Activated CD4-positive, alpha-beta T cell treated with anti-CD3 and anti-CD28 coated beads, Interleukin-2, amount 10 ng/mL, durations not matched to agents 24 days and 14 days (primary cell): ENCODE measurements around the gene GABRB3. TPM values are rescaled to one million over a fixed set of nuclear protein-coding genes. Genes with fewer than 3 reads are reported as not detected.

Experiments used
- DNase-seq: peaks from one replicate; pipeline ENCODE4 v3.0.0; 2022
- H3K27ac Mint-ChIP-seq: one replicate; pipeline ENCODE4 v1.8.0; 2022; ENCODE audit warnings: mild to moderate bottlenecking, mixed read lengths
- H3K27me3 Mint-ChIP-seq: one replicate; pipeline ENCODE4 v1.8.0; 2022; ENCODE audit warnings: mixed read lengths
- H3K36me3 Mint-ChIP-seq: one replicate; pipeline ENCODE4 v1.8.0; 2022; ENCODE audit warnings: low read depth, mild to moderate bottlenecking, mixed read lengths
- H3K4me1 Mint-ChIP-seq: one replicate; pipeline ENCODE4 v1.8.0; 2021; ENCODE audit warnings: mixed read lengths
- H3K4me3 Mint-ChIP-seq: one replicate; pipeline ENCODE4 v1.8.0; 2022; ENCODE audit warnings: mild to moderate bottlenecking, moderate library complexity, mixed read lengths
- H3K9me3 Mint-ChIP-seq: one replicate; pipeline ENCODE4 v1.8.0; 2021; ENCODE audit warnings: mixed read lengths
- intact Hi-C: fragments of 100-400 bp; cut with micrococcal nuclease; formaldehyde crosslinking; loops from one replicate; pipeline ENCODE4 v1.15.1; 2023
- total RNA-seq: library from RNA; stranded (reverse); gene quantifications from 2 replicates; pipeline ENCODE4 v1.2.3, GENCODE V29; 2022

The GABRB3 gene
- total RNA-seq: not detected in 2 replicates

DNA sequence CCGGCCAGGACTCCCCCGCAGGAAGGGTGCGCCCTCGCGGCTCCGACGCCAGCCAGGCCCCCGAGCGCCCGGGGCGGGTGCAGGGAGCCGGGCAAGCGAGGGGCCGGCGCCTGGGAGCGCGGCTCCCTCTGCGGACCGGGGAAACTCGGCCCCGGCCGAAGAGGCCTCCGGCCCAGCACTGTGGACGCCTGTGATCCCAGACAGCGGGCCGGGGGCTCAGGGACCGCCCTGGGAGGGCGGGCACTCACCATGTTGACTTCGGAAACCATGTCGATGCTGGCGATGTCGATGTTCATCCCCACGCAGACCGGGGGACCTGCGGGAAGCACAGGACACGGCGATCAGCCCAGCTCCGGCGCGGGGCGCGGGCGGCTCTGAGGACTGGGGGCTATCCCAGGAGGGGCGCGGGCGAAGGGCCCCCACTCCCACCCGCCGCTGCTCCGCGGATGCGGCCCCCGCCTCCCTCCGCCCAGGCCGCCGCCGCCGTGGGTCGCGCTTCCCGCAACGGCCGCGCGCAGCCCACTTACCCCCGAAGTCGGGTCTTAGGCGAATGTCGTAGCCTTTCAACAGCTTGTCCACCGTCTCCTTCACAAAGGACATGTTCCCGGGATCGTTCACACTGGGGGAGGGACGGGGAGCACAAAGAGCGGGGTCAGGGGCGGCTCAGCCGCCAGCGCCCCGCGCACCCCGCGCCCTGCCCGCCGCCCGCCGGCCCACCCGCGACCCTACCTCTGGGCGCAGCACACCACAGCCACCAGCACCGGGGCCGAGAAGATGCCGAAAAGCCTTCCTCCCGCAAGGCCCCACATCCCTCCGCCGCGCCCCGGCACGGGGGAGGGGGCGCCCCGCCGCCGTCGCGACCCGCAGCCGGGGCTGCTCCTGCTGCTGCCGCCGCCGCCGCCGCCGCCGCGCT lies at the start of gene GABRB3:
Gene GABRB3 (minus strand): TSS at position 913 of the 913 bp plus-strand sequence.
- no peak for DNase-seq
- no peaks in the 10 kb centered on the region for H3K4me1 Mint-ChIP-seq
- H3K27me3 Mint-ChIP-seq: peaks cover 22% of the 10 kb centered on the region
- intact Hi-C loops: no loop called here
- H3K36me3 Mint-ChIP-seq: no peaks in the 10 kb centered on the region
- H3K9me3 Mint-ChIP-seq: no peaks in the 10 kb centered on the region
- no peak within 1 kb of the TSS for H3K27ac Mint-ChIP-seq
- no peak within 1 kb of the TSS for H3K4me3 Mint-ChIP-seq

DNA sequence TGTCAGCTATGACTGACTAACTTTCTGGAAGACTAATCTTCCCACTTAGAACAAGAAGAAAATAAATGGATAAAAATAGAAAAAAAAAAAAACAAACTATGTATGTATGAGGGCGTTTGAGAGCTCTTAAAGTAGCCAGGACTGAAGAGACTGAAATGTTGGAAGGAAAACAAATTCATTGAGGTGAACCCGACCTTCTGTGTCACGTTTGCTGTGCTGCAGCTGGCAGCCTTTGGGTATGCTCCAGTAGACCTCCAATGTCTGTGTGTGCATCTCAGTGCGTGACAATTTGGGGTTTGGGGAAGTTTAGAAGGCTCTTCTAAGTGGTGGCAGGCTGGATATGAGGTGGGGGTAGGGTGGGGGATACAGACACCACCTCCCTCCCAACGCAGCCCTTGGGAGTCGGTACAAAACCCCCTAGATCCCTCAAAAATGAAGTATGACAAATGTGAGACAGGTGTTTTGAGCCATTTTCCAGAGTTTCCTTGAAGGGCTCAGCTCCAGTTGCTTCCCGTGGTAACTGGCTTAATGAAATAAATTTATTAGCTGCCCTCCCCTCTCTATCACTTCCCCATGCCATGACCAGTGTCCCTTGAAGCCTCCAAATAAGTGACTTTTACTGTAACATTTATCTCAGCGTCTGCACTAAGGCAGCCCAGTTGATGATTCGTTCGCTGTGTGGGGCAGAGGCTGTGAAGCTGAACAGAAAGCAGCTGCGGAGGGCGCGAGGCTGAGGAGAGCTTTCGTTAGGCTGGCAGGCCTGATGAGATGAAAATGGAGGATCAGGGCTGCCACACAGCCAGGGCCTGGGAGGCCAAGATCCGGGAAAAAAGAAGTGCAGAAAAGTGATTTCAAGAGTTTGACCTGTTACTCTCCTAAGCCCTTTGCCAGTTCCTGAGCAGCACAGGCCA lies 34.9 kb upstream of the GABRB3 start:
- no peak for DNase-seq
- H3K27ac Mint-ChIP-seq: no peak overlapping the region
- intact Hi-C loops: no loop called here
- H3K4me3 Mint-ChIP-seq: no peak overlapping the region
- H3K9me3 Mint-ChIP-seq: peaks cover 10% of the 10 kb centered on the region
- H3K27me3 Mint-ChIP-seq: no peaks in the 10 kb centered on the region
- H3K36me3 Mint-ChIP-seq: no peaks in the 10 kb centered on the region
- no peaks in the 10 kb centered on the region for H3K4me1 Mint-ChIP-seq

DNA sequence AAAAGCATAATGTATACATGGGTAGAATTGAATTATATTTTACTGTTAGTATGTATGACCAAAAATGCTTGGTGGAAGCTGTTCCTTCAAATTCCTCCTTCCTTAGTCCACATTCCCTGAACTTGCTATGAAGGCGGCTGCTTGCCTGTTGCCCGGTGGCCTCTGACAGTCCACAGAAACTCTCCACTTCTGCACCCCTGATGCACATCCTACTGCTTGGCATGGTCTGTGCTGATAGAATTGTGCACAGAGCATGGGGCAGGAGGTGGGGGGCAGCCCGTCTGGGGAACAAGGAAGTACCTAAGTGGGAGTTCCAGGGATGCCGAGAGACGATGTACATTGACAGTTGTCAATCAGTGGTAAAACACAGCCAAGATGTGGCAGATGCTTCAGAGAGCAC lies 33.7 kb upstream of the GABRB3 start:
- DNase-seq: no peak
- Mint-ChIP-seq H3K36me3 (no peaks in the 10 kb centered on the region), H3K4me3 (no peak overlapping the region), H3K4me1 (no peaks in the 10 kb centered on the region), H3K27me3 (no peaks in the 10 kb centered on the region), H3K9me3 (peaks cover 10% of the 10 kb centered on the region), H3K27ac (no peak overlapping the region)
- intact Hi-C loops: no loop called here

DNA sequence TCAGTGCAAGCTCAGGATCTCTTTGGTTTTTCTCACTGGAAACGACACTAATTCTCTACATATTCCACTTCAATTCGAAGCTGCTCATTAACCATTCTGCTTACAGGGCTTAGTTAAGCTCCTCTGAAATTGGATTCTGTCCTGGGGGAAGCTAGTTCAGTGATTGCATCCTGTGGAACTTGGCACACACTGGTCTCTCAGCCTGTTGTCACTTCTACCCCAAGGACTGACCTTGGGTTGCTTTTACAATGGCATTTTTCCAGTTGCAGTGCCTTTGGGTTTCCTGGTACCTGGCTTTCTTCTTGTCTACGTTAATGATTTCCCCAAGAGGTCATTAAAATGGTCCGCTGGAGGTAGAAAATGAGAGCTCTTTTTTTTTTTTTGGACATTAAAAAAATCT lies 33.3 kb upstream of the GABRB3 start:
- no peak overlapping the region for H3K27ac Mint-ChIP-seq
- H3K36me3 Mint-ChIP-seq: no peaks in the 10 kb centered on the region
- peaks cover 10% of the 10 kb centered on the region for H3K9me3 Mint-ChIP-seq
- intact Hi-C loops: no loop called here
- no peaks in the 10 kb centered on the region for H3K27me3 Mint-ChIP-seq
- no peak for DNase-seq
- no peaks in the 10 kb centered on the region for H3K4me1 Mint-ChIP-seq
- H3K4me3 Mint-ChIP-seq: no peak overlapping the region

DNA sequence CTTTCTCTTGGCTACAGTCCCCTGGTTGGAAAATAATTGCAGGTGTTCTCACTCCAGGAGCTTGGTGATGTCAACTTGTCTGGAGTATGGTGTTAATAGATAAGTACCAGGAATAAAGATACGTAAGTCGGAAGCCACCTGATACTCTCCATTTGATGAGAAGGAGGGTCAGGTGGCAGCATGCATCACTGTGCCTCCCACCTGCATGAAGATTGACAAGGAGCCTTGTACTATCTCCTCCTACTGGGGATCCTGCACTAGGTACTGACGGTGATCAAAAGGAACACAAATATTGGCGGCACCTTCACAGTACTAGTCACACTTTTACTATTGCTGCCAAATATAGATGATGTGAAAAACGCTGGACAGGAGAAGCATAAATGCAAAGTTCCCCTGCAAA lies 32.6 kb upstream of the GABRB3 start:
- H3K9me3 Mint-ChIP-seq: peaks cover 10% of the 10 kb centered on the region
- no peak for DNase-seq
- no peaks in the 10 kb centered on the region for H3K27me3 Mint-ChIP-seq
- H3K4me1 Mint-ChIP-seq: no peaks in the 10 kb centered on the region
- H3K4me3 Mint-ChIP-seq: no peak overlapping the region
- H3K36me3 Mint-ChIP-seq: no peaks in the 10 kb centered on the region
- intact Hi-C loops: no loop called here
- H3K27ac Mint-ChIP-seq: no peak overlapping the region

DNA sequence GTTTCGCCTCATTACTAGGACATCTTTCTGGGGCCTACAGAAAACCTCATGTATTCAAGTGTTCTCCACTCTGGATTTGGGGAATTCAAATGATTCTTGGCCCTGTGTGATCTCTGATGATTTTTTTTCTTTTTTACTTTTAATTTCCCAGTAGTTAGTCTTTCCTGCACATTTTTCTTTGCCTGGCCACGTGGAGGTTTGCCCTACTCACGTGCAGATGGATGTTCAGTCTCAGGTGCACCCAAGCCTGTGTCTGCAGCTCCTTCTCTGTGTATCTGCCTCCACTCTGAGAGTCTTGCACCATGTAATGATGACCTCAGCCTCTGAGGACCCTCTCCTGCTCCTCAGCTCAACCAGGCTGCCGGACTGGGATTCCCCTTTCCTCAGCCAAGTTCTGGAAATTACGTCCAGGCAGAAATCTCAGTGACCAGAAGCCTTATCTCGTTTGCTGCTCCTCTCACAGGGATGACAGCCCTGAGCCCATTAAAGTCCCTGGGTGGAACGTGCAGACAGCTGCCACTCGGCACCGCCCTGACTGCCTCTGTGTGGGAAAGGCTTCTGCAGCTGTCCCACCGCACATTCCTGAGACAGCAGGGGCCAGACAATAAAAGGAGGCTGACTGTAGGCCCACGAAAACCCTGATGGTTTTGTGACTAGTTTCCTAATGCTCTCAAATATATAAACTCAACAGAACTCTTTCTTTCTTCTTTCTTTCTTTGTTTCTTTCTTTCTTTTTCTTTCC lies 31.4 kb upstream of the GABRB3 start:
- Mint-ChIP-seq H3K27ac (no peak overlapping the region), H3K4me1 (no peaks in the 10 kb centered on the region), H3K9me3 (peaks cover 10% of the 10 kb centered on the region), H3K36me3 (no peaks in the 10 kb centered on the region), H3K27me3 (no peaks in the 10 kb centered on the region), H3K4me3 (no peak overlapping the region)
- no peak for DNase-seq
- intact Hi-C loops: no loop called here

DNA sequence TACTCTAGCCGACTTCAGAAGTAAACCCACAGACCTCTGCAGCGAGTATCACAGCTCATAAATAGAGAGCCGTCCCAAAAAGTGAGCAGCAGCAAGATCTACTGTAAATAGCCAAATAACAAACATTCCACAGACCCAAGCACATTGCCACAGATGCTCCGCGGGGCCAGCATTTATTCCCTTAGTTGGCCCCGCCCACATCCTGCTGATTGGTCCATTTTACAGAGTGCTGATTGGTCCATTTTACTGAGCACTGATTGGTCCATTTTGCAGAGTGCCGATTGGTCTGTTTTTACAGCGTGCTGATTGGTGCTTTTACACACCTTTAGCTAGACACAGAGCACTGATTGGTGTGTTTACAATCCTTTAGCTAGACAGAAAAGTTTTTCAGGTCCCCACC lies 17.3 kb upstream of the GABRB3 start:
- no peaks in the 10 kb centered on the region for H3K27me3 Mint-ChIP-seq
- DNase-seq: no peak

DNA sequence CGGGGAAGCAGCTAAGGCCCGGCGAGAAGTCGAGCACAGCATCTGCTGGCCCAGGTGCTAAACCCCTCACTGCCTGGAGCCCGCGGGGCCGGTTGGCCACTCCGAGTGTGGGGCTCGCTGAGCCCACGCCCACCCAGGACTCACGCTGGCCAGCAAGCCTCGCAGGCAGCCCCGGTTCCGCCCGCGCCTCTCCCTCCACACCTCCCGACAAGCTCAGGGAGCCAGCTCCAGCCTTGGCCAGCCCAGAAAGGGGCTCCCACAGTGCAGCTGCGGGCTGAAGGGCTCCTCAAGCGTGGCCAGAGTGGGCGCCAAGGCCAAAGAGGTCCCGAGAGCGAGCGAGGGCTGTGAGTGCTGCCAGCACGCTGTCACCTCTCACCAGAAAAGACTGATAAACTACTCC lies 8.9 kb upstream of the GABRB3 start:
- H3K27ac Mint-ChIP-seq: no peak overlapping the region
- intact Hi-C loops: no loop called here
- H3K4me3 Mint-ChIP-seq: no peak overlapping the region
- peaks cover 8% of the 10 kb centered on the region for H3K9me3 Mint-ChIP-seq
- no peak for DNase-seq
- H3K4me1 Mint-ChIP-seq: no peaks in the 10 kb centered on the region
- H3K36me3 Mint-ChIP-seq: no peaks in the 10 kb centered on the region
- H3K27me3 Mint-ChIP-seq: no peaks in the 10 kb centered on the region

More for the DNA sequence above, 17.3 kb upstream of the GABRB3 start:
- Mint-ChIP-seq H3K4me3 (no peak overlapping the region), H3K4me1 (no peaks in the 10 kb centered on the region), H3K36me3 (no peaks in the 10 kb centered on the region), H3K9me3 (peaks cover 3% of the 10 kb centered on the region), H3K27ac (no peak overlapping the region)
- intact Hi-C loops: no loop called here

DNA sequence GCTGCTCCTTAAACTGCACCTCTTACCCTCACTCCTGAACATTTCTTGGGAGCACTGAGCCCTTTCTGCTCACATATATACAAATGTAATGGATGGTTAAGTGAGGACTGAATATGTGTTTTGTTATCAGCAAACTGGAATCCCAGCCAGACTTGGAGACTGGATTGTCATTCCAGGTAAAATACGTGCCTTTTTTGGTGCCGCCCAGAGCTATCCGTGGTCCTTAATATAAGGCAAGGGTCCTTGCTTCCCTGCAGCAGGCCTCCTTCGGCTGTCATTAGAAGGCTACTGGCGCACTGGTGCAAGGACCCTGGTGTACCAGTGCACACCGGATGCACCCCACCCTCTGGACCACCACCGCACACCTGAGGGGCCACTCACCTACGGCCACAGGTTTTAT lies 1.1 kb upstream of the GABRB3 start:
- Mint-ChIP-seq H3K4me3 (no peak overlapping the region), H3K9me3 (no peaks in the 10 kb centered on the region), H3K36me3 (no peaks in the 10 kb centered on the region), H3K4me1 (no peaks in the 10 kb centered on the region), H3K27me3 (peaks cover 22% of the 10 kb centered on the region), H3K27ac (no peak overlapping the region)
- intact Hi-C loops: no loop called here
- no peak for DNase-seq

DNA sequence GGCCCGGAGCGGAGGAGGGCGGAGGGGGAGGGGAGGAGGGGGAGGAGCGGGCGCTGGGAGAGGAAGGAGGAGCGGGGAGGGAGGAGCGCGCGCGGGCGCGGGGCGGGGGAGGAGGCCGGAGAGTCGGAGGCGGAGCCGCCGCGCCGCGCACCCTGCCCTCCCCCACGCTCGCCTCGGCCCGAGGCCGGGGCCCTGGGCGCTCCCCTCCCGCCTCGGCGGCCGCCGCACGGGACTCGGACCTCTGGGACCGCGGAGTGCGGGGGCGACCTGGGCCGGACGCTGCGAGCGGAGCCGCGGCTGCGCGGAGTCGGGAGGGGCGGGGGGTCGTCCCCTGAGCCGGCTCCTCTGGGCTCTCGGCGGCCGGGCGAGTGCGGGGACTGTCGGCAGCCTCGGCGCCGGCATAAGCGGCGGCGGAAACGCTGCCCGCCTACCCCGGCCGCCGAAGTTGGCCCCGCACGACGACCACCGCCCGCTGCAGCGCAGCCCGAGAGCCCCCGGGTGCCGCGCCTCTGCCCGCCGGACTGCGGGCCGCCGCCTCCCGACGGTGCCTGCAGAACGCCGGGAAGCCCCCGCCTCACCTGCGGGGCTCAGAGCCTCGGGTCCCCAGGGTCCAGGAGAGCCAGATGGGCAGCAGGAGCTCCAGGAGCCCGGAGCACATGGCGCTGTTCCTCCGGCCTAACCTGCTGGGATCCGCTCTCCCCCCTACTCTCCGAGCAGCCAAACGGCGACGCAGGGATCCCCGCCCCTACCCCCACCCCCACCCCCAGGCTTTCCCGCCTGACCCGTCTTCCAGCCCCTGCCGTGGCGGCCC lies 406 bp upstream of the GABRB3 start:
- no peak for DNase-seq
- Mint-ChIP-seq H3K4me3 (no peak overlapping the region), H3K36me3 (no peaks in the 10 kb centered on the region), H3K4me1 (no peaks in the 10 kb centered on the region), H3K27ac (no peak overlapping the region), H3K27me3 (peaks cover 22% of the 10 kb centered on the region), H3K9me3 (no peaks in the 10 kb centered on the region)
- intact Hi-C loops: no loop called here

DNA sequence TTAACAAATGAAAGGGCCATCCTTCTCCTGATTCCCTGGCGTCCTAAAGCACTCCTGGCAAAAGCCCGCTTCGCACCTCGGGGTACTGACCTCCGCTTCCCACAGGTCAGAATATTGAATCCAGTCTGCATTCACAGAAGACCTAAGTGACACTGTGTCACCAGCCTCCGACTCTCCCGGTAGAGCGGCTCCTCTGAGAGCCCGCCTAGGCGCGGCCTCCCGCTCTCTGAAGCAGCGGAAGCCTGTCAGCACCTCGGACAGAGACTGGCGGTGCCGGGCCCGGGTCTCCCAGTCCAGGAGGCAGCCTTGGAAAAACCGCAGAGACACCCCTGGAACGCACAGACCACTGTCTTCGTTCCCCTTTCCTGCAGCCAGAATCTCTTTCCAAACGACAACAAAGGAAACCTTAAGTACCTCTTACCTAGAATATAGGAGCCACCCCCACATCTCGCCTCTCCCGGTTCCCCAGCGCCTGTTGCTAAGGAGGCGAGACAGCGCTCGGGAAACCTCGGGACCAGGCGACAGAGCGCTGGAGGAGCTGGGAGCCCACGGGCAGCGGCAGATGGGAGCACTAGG lies 1.2 kb downstream of the GABRB3 start:
- DNase-seq: no peak
- Mint-ChIP-seq H3K27ac (no peak overlapping the region), H3K4me3 (no peak overlapping the region), H3K36me3 (no peaks in the 10 kb centered on the region), H3K27me3 (peaks cover 22% of the 10 kb centered on the region), H3K9me3 (no peaks in the 10 kb centered on the region), H3K4me1 (no peaks in the 10 kb centered on the region)
- intact Hi-C loops: no loop called here

DNA sequence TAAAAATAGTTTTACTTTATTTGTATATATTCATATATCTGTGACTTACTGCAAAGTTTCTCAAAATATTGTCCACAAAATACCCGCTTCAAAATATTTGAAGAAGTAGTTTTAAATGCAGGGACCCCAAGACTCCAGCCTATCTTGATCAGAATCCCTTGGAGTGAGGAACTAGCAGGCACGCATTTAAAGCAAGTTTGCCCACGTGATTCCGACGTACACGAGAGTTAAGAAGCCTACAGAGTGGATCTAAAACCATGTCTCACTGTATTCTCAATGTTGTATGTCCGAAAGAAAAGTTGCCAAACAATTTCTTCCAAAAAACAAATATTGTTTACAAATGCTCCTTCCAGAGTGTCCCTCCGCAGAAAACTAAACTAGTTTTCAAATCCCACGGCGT lies 1.7 kb downstream of the GABRB3 start:
- Mint-ChIP-seq H3K27me3 (peaks cover 22% of the 10 kb centered on the region), H3K4me1 (no peaks in the 10 kb centered on the region)

DNA sequence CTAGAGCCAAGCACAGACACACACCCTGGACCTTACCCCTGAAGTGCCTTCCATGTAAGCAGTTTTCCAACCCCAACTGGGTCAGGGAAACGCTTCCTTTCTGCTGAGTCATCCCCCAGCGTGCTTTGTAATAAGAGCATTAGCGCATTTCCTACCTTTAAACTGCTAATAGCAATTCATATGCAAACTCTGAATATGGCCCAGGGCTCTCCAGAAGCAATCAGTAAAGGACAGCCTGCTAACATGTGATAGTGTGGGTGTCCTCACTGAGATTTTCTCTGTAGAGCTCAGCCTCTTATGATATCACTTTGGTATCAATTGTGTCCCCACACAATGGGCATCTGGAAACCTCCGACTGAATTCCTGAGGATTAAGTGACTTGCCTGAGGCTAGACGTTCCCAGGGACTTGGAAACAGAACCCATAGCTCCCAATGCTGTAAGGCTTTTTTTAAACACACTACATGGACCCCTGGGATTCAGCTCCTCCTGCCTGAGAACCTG lies 5.6 kb downstream of the GABRB3 start:
- Mint-ChIP-seq H3K27ac (no peak overlapping the region), H3K4me1 (no peaks in the 10 kb centered on the region), H3K36me3 (no peaks in the 10 kb centered on the region), H3K9me3 (no peaks in the 10 kb centered on the region), H3K4me3 (no peak overlapping the region), H3K27me3 (peaks cover 10% of the 10 kb centered on the region)
- no peak for DNase-seq
- intact Hi-C loops: no loop called here

More for the DNA sequence above, 1.7 kb downstream of the GABRB3 start:
- intact Hi-C loops: no loop called here
- Mint-ChIP-seq H3K27ac (no peak overlapping the region), H3K4me3 (no peak overlapping the region), H3K9me3 (no peaks in the 10 kb centered on the region), H3K36me3 (no peaks in the 10 kb centered on the region)
- DNase-seq: no peak
